WTC11 (cell line): ENCODE results near the gene ST6GAL1. TPM values are rescaled to one million over a fixed set of nuclear protein-coding genes. Genes with fewer than 3 reads are reported as not detected.

Experiments used
- ATAC-seq: fragments of 200-7000 bp; cut with Tn5 transposase; 2 replicates; pipeline ENCODE4 v1.10.0; 2021; ENCODE audit warnings: mild to moderate bottlenecking, moderate library complexity
- CTCF ChIA-PET: fragments of 300-600 bp; sonication (Branson Sonifier 250); formaldehyde crosslinking; loops from one replicate; lab custom pipeline; 2021; ENCODE audit warnings: antibody characterized with exemption; lab: Charles Lee
- POLR2A ChIA-PET: fragments of 350-600 bp; sonication (Branson Sonifier 250); formaldehyde crosslinking; loops from one replicate; lab custom pipeline; 2021; ENCODE audit warnings: antibody characterized with exemption; lab: Charles Lee
- DNase-seq: peaks from one replicate; pipeline ENCODE4 v3.0.0; 2021; ENCODE audit warnings: low spot score
- H3K27ac Mint-ChIP-seq: 2 replicates; pipeline ENCODE4 v1.8.0; 2021; ENCODE audit warnings: mixed read lengths
- H3K27me3 Mint-ChIP-seq: 2 replicates; pipeline ENCODE4 v1.8.0; 2021; ENCODE audit warnings: low read depth, mild to moderate bottlenecking, moderate library complexity, mixed read lengths
- H3K36me3 Mint-ChIP-seq: 2 replicates; pipeline ENCODE4 v1.8.0; 2021; ENCODE audit warnings: mixed read lengths
- H3K4me1 Mint-ChIP-seq: 2 replicates; pipeline ENCODE4 v1.8.0; 2022; ENCODE audit warnings: mixed read lengths
- H3K4me3 Mint-ChIP-seq: 2 replicates; pipeline ENCODE4 v1.8.0; 2021; ENCODE audit warnings: mild to moderate bottlenecking, moderate library complexity, mixed read lengths
- H3K9me3 Mint-ChIP-seq: 2 replicates; pipeline ENCODE4 v1.8.0; 2021; ENCODE audit warnings: mixed read lengths
- ARID4B ChIP-seq: sonication (generic); formaldehyde crosslinking; IDR thresholded peaks from 2 replicates; pipeline ENCODE4 v1.8.0; 2023; ENCODE audit warnings: missing genetic modification reagents, mild to moderate bottlenecking, borderline replicate concordance
- CDX4 ChIP-seq: fragments of 250-450 bp; sonication (Bioruptor Pico); IDR thresholded peaks from 2 replicates; pipeline ENCODE4 v1.9.0; 2021; ENCODE audit warnings: moderate library complexity, mild to moderate bottlenecking, inconsistent platforms, borderline replicate concordance
- CREM ChIP-seq: sonication (generic); formaldehyde crosslinking; IDR thresholded peaks from 2 replicates; pipeline ENCODE4 v1.8.1; 2022; ENCODE audit warnings: mild to moderate bottlenecking, missing genetic modification reagents, moderate library complexity
- ELF4 ChIP-seq: sonication (generic); formaldehyde crosslinking; IDR thresholded peaks from 2 replicates; pipeline ENCODE4 v1.8.1; 2022; ENCODE audit warnings: low read depth, mild to moderate bottlenecking, moderate library complexity, missing genetic modification reagents
- ESRRA ChIP-seq: sonication (generic); formaldehyde crosslinking; IDR thresholded peaks from 2 replicates; pipeline ENCODE4 v1.8.1; 2022; ENCODE audit warnings: mild to moderate bottlenecking, missing genetic modification reagents, borderline replicate concordance
- ETV6 ChIP-seq: sonication (generic); formaldehyde crosslinking; IDR thresholded peaks from 2 replicates; pipeline ENCODE4 v1.8.1; 2022; ENCODE audit warnings: mild to moderate bottlenecking, missing genetic modification reagents
- FOXK1 ChIP-seq: sonication (generic); formaldehyde crosslinking; IDR thresholded peaks from 2 replicates; pipeline ENCODE4 v1.8.0; 2022; ENCODE audit warnings: mild to moderate bottlenecking, moderate library complexity, missing genetic modification reagents
- FOXP4 ChIP-seq: sonication (generic); formaldehyde crosslinking; IDR thresholded peaks from 2 replicates; pipeline ENCODE4 v1.8.0; 2022; ENCODE audit warnings: mild to moderate bottlenecking, missing genetic modification reagents
- GTF2I ChIP-seq: fragments of 250-450 bp; sonication (Bioruptor Pico); conservative IDR thresholded peaks from 2 replicates; pipeline ENCODE4 v1.4.0; 2021; ENCODE audit warnings: mild to moderate bottlenecking
- HMGXB4 ChIP-seq: sonication (generic); formaldehyde crosslinking; IDR thresholded peaks from 2 replicates; pipeline ENCODE4 v1.8.1; 2023; ENCODE audit warnings: mild to moderate bottlenecking, moderate library complexity, missing genetic modification reagents
- KAT7 ChIP-seq: sonication (generic); formaldehyde crosslinking; IDR thresholded peaks from 2 replicates; pipeline ENCODE4 v1.8.1; 2023; ENCODE audit warnings: missing genetic modification reagents, mild to moderate bottlenecking, borderline replicate concordance
- MAX ChIP-seq: sonication (generic); formaldehyde crosslinking; IDR thresholded peaks from 2 replicates; pipeline ENCODE4 v1.8.0; 2022; ENCODE audit warnings: mild to moderate bottlenecking, missing genetic modification reagents
- NFYB ChIP-seq: sonication (generic); formaldehyde crosslinking; conservative IDR thresholded peaks from 2 replicates; pipeline ENCODE4 v1.8.0; 2022; ENCODE audit warnings: low read depth, missing genetic modification reagents
- OVOL2 ChIP-seq: fragments of 250-450 bp; sonication (Bioruptor Pico); IDR thresholded peaks from 2 replicates; pipeline ENCODE4 v1.9.0; 2021; ENCODE audit warnings: mild to moderate bottlenecking, borderline replicate concordance
- RELA ChIP-seq: sonication (generic); formaldehyde crosslinking; IDR thresholded peaks from 2 replicates; pipeline ENCODE4 v1.8.1; 2022; ENCODE audit warnings: missing genetic modification reagents, mild to moderate bottlenecking, borderline replicate concordance
- SMAD3 ChIP-seq: sonication (generic); formaldehyde crosslinking; IDR thresholded peaks from 2 replicates; pipeline ENCODE4 v1.8.0; 2022; ENCODE audit warnings: missing genetic modification reagents, mild to moderate bottlenecking, borderline replicate concordance
- TEAD1 ChIP-seq: sonication (generic); formaldehyde crosslinking; IDR thresholded peaks from 2 replicates; pipeline ENCODE4 v1.8.0; 2022; ENCODE audit warnings: mild to moderate bottlenecking, missing genetic modification reagents
- USF1 ChIP-seq: sonication (generic); formaldehyde crosslinking; IDR thresholded peaks from 2 replicates; pipeline ENCODE4 v1.8.0; 2022; ENCODE audit warnings: mild to moderate bottlenecking, missing genetic modification reagents
- ZBTB21 ChIP-seq: sonication (generic); formaldehyde crosslinking; IDR thresholded peaks from 2 replicates; pipeline ENCODE4 v1.8.1; 2023; ENCODE audit warnings: mild to moderate bottlenecking, missing genetic modification reagents, borderline replicate concordance
- ZBTB43 ChIP-seq: sonication (generic); formaldehyde crosslinking; IDR thresholded peaks from 2 replicates; pipeline ENCODE4 v1.8.1; 2023; ENCODE audit warnings: mild to moderate bottlenecking, missing genetic modification reagents
- ZNF121 ChIP-seq: sonication (generic); formaldehyde crosslinking; IDR thresholded peaks from 2 replicates; pipeline ENCODE4 v1.8.0; 2023; ENCODE audit warnings: missing genetic modification reagents
- ZNF317 ChIP-seq: sonication (generic); formaldehyde crosslinking; IDR thresholded peaks from 2 replicates; pipeline ENCODE4 v1.8.1; 2023; ENCODE audit warnings: low read depth, mild to moderate bottlenecking, moderate library complexity, missing genetic modification reagents, borderline replicate concordance
- ZNF423 ChIP-seq: fragments of 250-450 bp; sonication (Bioruptor Pico); IDR thresholded peaks from 2 replicates; pipeline ENCODE4 v2.1.2; 2022; ENCODE audit warnings: mild to moderate bottlenecking, moderate library complexity
- ZNF671 ChIP-seq: fragments of 250-450 bp; sonication (Bioruptor Pico); IDR thresholded peaks from 2 replicates; pipeline ENCODE4 v1.8.0; 2021; ENCODE audit warnings: mild to moderate bottlenecking
- total RNA-seq: library from RNA; stranded (reverse); gene quantifications from 3 replicates; pipeline ENCODE4 v1.2.3, GENCODE V29; 2021

The ST6GAL1 gene
- total RNA-seq, 1 experiment from 2014 or later = 87.5 TPM

- Mint-ChIP-seq H3K36me3 (peaks cover 22% of the 10 kb centered on the region), H3K27ac (peak overlapping the region; percentile 87), H3K4me1 (peaks cover 36% of the 10 kb centered on the region), H3K9me3 (peaks cover 11% of the 10 kb centered on the region), H3K27me3 (peaks cover 19% of the 10 kb centered on the region), H3K4me3 (peak overlapping the region; percentile 92)
- CTCF ChIA-PET = interaction anchor here (0.9 to 5.3 kb wide), 6 partner anchors 8 to 208 kb away, joined by 3 to 39 read pairs (median 5); partner anchors contain the start of gene RPL39L
- DNase-seq (peak; percentile 87), ATAC-seq (peak; percentile 68)
- POLR2A ChIA-PET = interaction anchor here (0.8 to 1.0 kb wide), 4 partner anchors 71 to 232 kb away, joined by 3 to 4 read pairs (median 4); partner anchors contain the start of gene EIF4A2
- TF ChIP-seq ZBTB21 = no peak; the same call in 1 of the 2 replicates
- 0 out of 2 replicates have a peak, but pooled peaks have one; percentile 58 for TF ChIP-seq HMGXB4 (CRISPR knock-in tag)
- no peak for TF ChIP-seq ZNF317 (CRISPR knock-in tag)
- TF ChIP-seq TEAD1 (CRISPR knock-in tag) = peak; percentile 42; the same call in 1 of the 2 replicates
- TF ChIP-seq OVOL2 = no peak
- peak; percentile 76 for TF ChIP-seq FOXP4
- TF ChIP-seq ARID4B (CRISPR knock-in tag) = peak; percentile 60; the same call in 1 of the 2 replicates
- peak; percentile 53; the same call in 1 of the 2 replicates for TF ChIP-seq ETV6 (CRISPR knock-in tag)
- TF ChIP-seq ESRRA (CRISPR knock-in tag) = peak; percentile 18; the same call in 1 of the 2 replicates
- no peak; the same call in 1 of the 2 replicates for TF ChIP-seq SMAD3
- TF ChIP-seq GTF2I (CRISPR knock-in tag) = no peak
- 0 out of 2 replicates have a peak, but pooled peaks have one; percentile 63 for TF ChIP-seq RELA
- no peak for TF ChIP-seq NFYB (CRISPR knock-in tag)
- TF ChIP-seq ZNF121 = peak; percentile 55; the same call in 1 of the 2 replicates
- TF ChIP-seq USF1 = peak; percentile 46; the same call in 1 of the 2 replicates
- peak; percentile 49; the same call in 1 of the 2 replicates for TF ChIP-seq ELF4
- no peak for TF ChIP-seq CDX4 (CRISPR knock-in tag)
- TF ChIP-seq ZBTB43 = 0 out of 2 replicates have a peak, but pooled peaks have one; percentile 48
- TF ChIP-seq MAX (CRISPR knock-in tag) = peak; percentile 87
- 0 out of 2 replicates have a peak, but pooled peaks have one; percentile 20 for TF ChIP-seq ZNF423 (CRISPR knock-in tag)
- peak; percentile 39; the same call in 1 of the 2 replicates for TF ChIP-seq KAT7 (CRISPR knock-in tag)
- no peak for TF ChIP-seq ZNF671 (CRISPR knock-in tag)
- TF ChIP-seq FOXK1 (CRISPR knock-in tag) = peak; percentile 94
- TF ChIP-seq CREM = peak; percentile 36; the same call in 1 of the 2 replicates
These were observed 560 bp downstream of the ST6GAL1 start for GRCh38 chr3:186930641-186931531.
